PFSK-1 (cell line): ENCODE measurements around the gene WIZ.

Experiments
- FOXP2 ChIP-seq: optimal IDR thresholded peaks from 2 replicates; pipeline ENCODE3; 2011; ENCODE audit warnings: borderline replicate concordance, control low read depth, inconsistent platforms; ENCODE audit not compliant: insufficient read depth; ENCODE audit errors: extremely low read length, extremely low read depth
- POLR2AphosphoS5 ChIP-seq: IDR thresholded peaks from 2 replicates; pipeline ENCODE4 v1.6.1; 2012; ENCODE audit warnings: low read depth, mild to moderate bottlenecking, control low read depth, low read length, moderate library complexity
- SIN3A ChIP-seq: IDR thresholded peaks from 2 replicates; pipeline ENCODE4 v1.6.1; 2012; ENCODE audit warnings: mild to moderate bottlenecking, low read length, moderate library complexity, borderline replicate concordance; ENCODE audit not compliant: insufficient read depth
- TAF1 ChIP-seq: IDR thresholded peaks from 2 replicates; pipeline ENCODE4 v1.6.1; 2012; ENCODE audit warnings: low read length, control low read depth, borderline replicate concordance; ENCODE audit not compliant: insufficient read depth
- TF ChIP-seq, protein P1 (sequence below), 2 experiments: IDR thresholded peaks; 2 replicates each; pipeline versions ENCODE4 v1.6.1 to v1.8.0; 2011 to 2012; ENCODE audit warnings: low read depth in 2 of 2, low read length in 2 of 2, control low read depth in 1 of 2, inconsistent platforms in 1 of 2, mild to moderate bottlenecking in 1 of 2, moderate library complexity in 1 of 2; ENCODE audit not compliant: insufficient read depth in 1 of 2

The WIZ gene

GRCh38 chr19:15475611-15476010 is 25.9 kb upstream of the WIZ start:
- no peak for TF ChIP-seq SIN3A
- no peak for TF ChIP-seq FOXP2
- no peak for TF ChIP-seq POLR2AphosphoS5
- TF ChIP-seq, protein P1, sequence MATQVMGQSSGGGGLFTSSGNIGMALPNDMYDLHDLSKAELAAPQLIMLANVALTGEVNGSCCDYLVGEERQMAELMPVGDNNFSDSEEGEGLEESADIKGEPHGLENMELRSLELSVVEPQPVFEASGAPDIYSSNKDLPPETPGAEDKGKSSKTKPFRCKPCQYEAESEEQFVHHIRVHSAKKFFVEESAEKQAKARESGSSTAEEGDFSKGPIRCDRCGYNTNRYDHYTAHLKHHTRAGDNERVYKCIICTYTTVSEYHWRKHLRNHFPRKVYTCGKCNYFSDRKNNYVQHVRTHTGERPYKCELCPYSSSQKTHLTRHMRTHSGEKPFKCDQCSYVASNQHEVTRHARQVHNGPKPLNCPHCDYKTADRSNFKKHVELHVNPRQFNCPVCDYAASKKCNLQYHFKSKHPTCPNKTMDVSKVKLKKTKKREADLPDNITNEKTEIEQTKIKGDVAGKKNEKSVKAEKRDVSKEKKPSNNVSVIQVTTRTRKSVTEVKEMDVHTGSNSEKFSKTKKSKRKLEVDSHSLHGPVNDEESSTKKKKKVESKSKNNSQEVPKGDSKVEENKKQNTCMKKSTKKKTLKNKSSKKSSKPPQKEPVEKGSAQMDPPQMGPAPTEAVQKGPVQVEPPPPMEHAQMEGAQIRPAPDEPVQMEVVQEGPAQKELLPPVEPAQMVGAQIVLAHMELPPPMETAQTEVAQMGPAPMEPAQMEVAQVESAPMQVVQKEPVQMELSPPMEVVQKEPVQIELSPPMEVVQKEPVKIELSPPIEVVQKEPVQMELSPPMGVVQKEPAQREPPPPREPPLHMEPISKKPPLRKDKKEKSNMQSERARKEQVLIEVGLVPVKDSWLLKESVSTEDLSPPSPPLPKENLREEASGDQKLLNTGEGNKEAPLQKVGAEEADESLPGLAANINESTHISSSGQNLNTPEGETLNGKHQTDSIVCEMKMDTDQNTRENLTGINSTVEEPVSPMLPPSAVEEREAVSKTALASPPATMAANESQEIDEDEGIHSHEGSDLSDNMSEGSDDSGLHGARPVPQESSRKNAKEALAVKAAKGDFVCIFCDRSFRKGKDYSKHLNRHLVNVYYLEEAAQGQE (IDR thresholded peaks at IDR 0.05; ENCODE audit: insufficient read depth in 1 of 2, low read depth in 2 of 2, low read length in 2 of 2), result no peak
- TF ChIP-seq TAF1, result no peak

- TF ChIP-seq TAF1 (no peak), SIN3A (no peak), FOXP2 (no peak), POLR2AphosphoS5 (no peak)
- TF ChIP-seq, protein P1 (IDR thresholded peaks at IDR 0.05; ENCODE audit: insufficient read depth in 1 of 2, low read depth in 2 of 2, low read length in 2 of 2), result no peak
These were observed 25.4 kb upstream of the WIZ start for GRCh38 chr19:15475169-15475568.

GRCh38 chr19:15471639-15472101 is 21.9 kb upstream of the WIZ start:
- TF ChIP-seq POLR2AphosphoS5 (no peak), TAF1 (no peak), SIN3A (no peak), FOXP2 (no peak)
- TF ChIP-seq, protein P1 (IDR thresholded peaks at IDR 0.05; ENCODE audit: insufficient read depth in 1 of 2, low read depth in 2 of 2, low read length in 2 of 2), result no peak

DNA sequence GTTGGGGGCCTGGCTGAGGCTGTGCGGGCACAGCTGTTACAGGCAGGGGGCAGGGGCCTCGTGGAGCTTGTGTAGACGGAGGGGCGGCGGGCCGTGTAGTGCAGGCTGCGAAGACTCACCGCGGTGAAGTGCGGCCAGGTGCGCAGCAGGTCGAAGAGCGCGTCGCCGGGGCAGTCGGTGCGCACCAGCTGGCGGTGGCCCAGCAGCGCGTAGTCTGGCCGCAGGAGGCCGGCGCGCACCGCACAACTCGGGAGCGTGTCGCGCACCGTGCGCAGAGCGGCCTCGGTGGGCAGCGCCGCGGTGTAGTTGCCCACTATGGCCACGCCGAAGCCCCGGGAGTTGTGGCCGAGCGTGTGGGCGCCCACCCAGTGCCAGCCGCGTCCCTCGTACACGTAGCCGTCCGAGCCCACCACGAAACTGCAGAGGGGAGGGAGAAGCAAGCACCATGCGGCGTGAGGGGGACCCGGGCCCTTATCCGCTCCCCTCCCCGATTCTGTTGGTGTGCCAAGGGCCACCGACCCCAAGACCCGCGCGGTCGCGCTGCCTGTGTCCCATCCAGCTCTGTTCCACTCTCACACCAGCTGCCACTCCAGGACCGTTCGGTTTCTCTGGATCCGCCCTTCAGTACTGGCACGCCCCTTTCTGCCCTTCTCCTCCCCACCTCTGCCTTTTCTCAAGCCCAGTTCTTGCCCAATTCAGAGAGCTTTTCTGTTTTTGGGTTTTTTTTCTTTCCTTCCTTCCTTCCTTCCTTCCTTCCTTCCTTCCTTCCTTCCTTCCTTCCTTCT is 19.9 kb upstream of the WIZ start:
- TF ChIP-seq, protein P1 (IDR thresholded peaks at IDR 0.05; ENCODE audit: insufficient read depth in 1 of 2, low read depth in 2 of 2, low read length in 2 of 2), result no peak
- TF ChIP-seq SIN3A, result no peak
- TF ChIP-seq TAF1, result no peak
- TF ChIP-seq POLR2AphosphoS5, result no peak
- TF ChIP-seq FOXP2, result no peak
